ENCODE results near the gene PGF. TPM values are rescaled to one million over a fixed set of nuclear protein-coding genes. Genes with fewer than 3 reads are reported as not detected.

The PGF gene
- polyA plus RNA-seq, 1 donor (not counting 4 experiments of a cell fraction or from before 2014, with no cell fraction given) = 16.5 TPM

GRCh38 chr14:74974364-74975058, 19.1 kb upstream of the PGF start:
- H3K27me3 ChIP-seq (ENCODE audit: control insufficient read depth, extremely low read depth, insufficient read depth, low read length) = no peaks in the 10 kb centered on the region
- no peak for TF ChIP-seq CTCF (optimal IDR thresholded peaks at IDR 0.05 in 1 of 3, IDR thresholded peaks at IDR 0.05 in 1 of 3, conservative IDR thresholded peaks at IDR 0.05 in 1 of 3; ENCODE audit: extremely low read depth in 1 of 3, insufficient read depth in 2 of 3, low read length in 3 of 3)
- no peak for TF ChIP-seq EZH2 (IDR thresholded peaks at IDR 0.05; ENCODE audit: low read length)
- H2AFZ ChIP-seq (ENCODE audit: control insufficient read depth, low read length) = no peak overlapping the region
- peaks cover 16% of the 10 kb centered on the region for H3K4me1 ChIP-seq (ENCODE audit: control insufficient read depth, extremely low read depth, insufficient read depth, low read length)
- no peak overlapping the region for H3K4me2 ChIP-seq (ENCODE audit: control insufficient read depth, extremely low read depth, insufficient read depth, low read depth, low read length)
- no peak overlapping the region for H3K4me3 ChIP-seq (ENCODE audit: control insufficient read depth in 2 of 3, extremely low read depth in 1 of 3, insufficient read depth in 2 of 3, low read depth in 1 of 3, low read length in 3 of 3)
- no peaks in the 10 kb centered on the region for H3K9me1 ChIP-seq (ENCODE audit: control insufficient read depth, extremely low read depth, insufficient read depth, low read length)
- FAIRE-seq (no peak), DNase-seq (ENCODE audit: low read depth, low spot score) (no peak)
- H4K20me1 ChIP-seq (ENCODE audit: control insufficient read depth, extremely low read depth, insufficient read depth, low read length) = no peaks in the 10 kb centered on the region
- H3K36me3 ChIP-seq (ENCODE audit: control insufficient read depth in 2 of 2, extremely low read depth in 1 of 2, insufficient read depth in 2 of 2, low read length in 2 of 2) = no peaks in the 10 kb centered on the region
- no peaks in the 10 kb centered on the region for H3K79me2 ChIP-seq (ENCODE audit: control insufficient read depth, insufficient read depth, low read length)
- no peaks in the 10 kb centered on the region for H3K9me3 ChIP-seq (ENCODE audit: control insufficient read depth, low read depth, low read length)
- no peak overlapping the region for H3K9ac ChIP-seq (ENCODE audit: control insufficient read depth, extremely low read depth, insufficient read depth, low read length)
- dilution Hi-C loops (cut with MboI; ENCODE audit: extremely low pct_ligation_motif_present, low sequenced_read_pairs) = no loop called here
- H3K27ac ChIP-seq (ENCODE audit: control insufficient read depth, insufficient read depth, low read length) = no peak overlapping the region

GRCh38 chr14:74973905-74974363, 18.5 kb upstream of the PGF start:
- no peak overlapping the region for H2AFZ ChIP-seq (ENCODE audit: control insufficient read depth, low read length)
- no peaks in the 10 kb centered on the region for H3K79me2 ChIP-seq (ENCODE audit: control insufficient read depth, insufficient read depth, low read length)
- no peaks in the 10 kb centered on the region for H3K9me1 ChIP-seq (ENCODE audit: control insufficient read depth, extremely low read depth, insufficient read depth, low read length)
- H3K4me3 ChIP-seq (ENCODE audit: control insufficient read depth in 2 of 3, extremely low read depth in 1 of 3, insufficient read depth in 2 of 3, low read depth in 1 of 3, low read length in 3 of 3) = no peak overlapping the region
- no peak overlapping the region for H3K9ac ChIP-seq (ENCODE audit: control insufficient read depth, extremely low read depth, insufficient read depth, low read length)
- no peak for FAIRE-seq
- no peaks in the 10 kb centered on the region for H3K9me3 ChIP-seq (ENCODE audit: control insufficient read depth, low read depth, low read length)
- no peak overlapping the region for H3K27ac ChIP-seq (ENCODE audit: control insufficient read depth, insufficient read depth, low read length)
- H3K4me1 ChIP-seq (ENCODE audit: control insufficient read depth, extremely low read depth, insufficient read depth, low read length) = peaks cover 10% of the 10 kb centered on the region
- DNase-seq (ENCODE audit: low read depth, low spot score) = no peak
- no peaks in the 10 kb centered on the region for H4K20me1 ChIP-seq (ENCODE audit: control insufficient read depth, extremely low read depth, insufficient read depth, low read length)
- no peaks in the 10 kb centered on the region for H3K27me3 ChIP-seq (ENCODE audit: control insufficient read depth, extremely low read depth, insufficient read depth, low read length)
- dilution Hi-C loops (cut with MboI; ENCODE audit: extremely low pct_ligation_motif_present, low sequenced_read_pairs) = no loop called here
- no peak overlapping the region for H3K4me2 ChIP-seq (ENCODE audit: control insufficient read depth, extremely low read depth, insufficient read depth, low read depth, low read length)
- TF ChIP-seq EZH2 (IDR thresholded peaks at IDR 0.05; ENCODE audit: low read length) = no peak
- no peak for TF ChIP-seq CTCF (optimal IDR thresholded peaks at IDR 0.05 in 1 of 3, IDR thresholded peaks at IDR 0.05 in 1 of 3, conservative IDR thresholded peaks at IDR 0.05 in 1 of 3; ENCODE audit: extremely low read depth in 1 of 3, insufficient read depth in 2 of 3, low read length in 3 of 3)
- no peaks in the 10 kb centered on the region for H3K36me3 ChIP-seq (ENCODE audit: control insufficient read depth in 2 of 2, extremely low read depth in 1 of 2, insufficient read depth in 2 of 2, low read length in 2 of 2)

Measured in keratinocyte (primary cell).